ENCODE data around the gene CTXN3. TPM values are rescaled to one million over a fixed set of nuclear protein-coding genes. Genes with fewer than 3 reads are reported as not detected.

The CTXN3 gene
- total and polyA plus RNA-seq, 10 of the 15 experiments (the other 5 are each of a cell fraction or from before 2014, with no cell fraction given) = not detected

DNA sequence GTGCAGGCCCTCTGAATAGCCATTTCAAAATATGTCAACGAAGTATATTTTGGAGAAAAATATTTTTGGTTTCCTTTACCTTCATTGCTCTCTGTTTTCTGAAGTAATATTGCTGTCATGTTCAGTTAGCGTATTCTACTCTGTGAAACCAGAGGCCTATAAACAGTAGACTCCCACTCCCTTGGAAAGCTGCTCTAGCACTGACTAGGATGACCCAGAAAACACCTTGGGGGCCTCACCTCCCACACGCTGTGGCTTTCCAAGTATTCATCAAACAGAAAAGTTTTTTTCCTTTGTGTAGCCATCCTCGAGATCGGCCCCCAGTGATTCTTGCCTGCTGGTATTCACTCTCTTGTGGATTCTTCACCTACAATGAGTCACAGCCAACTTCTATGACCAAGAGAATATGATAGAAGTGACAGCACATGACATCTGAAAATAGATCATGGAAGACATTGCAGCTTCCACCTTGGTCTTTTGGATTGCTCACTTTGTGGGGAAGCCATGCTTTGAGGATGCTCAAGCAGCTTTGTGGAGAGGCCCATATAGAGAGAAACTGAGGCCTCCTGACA, 28.9 kb upstream of the CTXN3 start:
- 62% methylated on average over 5 of the region's 5 CpGs for WGBS (ENCODE audit: insufficient coverage, insufficient replicate concordance, low lambda C conversion rate, missing lambda C conversion rate)
- Histone ChIP-seq H3K27ac (ENCODE audit: control insufficient read depth, insufficient read depth) (no peak overlapping the region), H3K9me3 (replicated peaks; ENCODE audit: control insufficient read depth, insufficient read depth, low read length) (no peaks in the 10 kb centered on the region; the same call in 2 of the 3 replicates), H3K4me1 (ENCODE audit: control insufficient read depth, insufficient read depth, low read length) (no peaks in the 10 kb centered on the region), H3K9ac (ENCODE audit: control insufficient read depth, insufficient read depth, low read length) (no peak overlapping the region), H2AFZ (ENCODE audit: control insufficient read depth, low read depth, low read length) (no peak overlapping the region), H4K20me1 (ENCODE audit: control insufficient read depth, insufficient read depth) (no peaks in the 10 kb centered on the region), H3K36me3 (ENCODE audit: control insufficient read depth in 2 of 2, insufficient read depth in 2 of 2, low read length in 1 of 2) (no peaks in the 10 kb centered on the region), H3K27me3 (replicated peaks in 1 of 2; ENCODE audit: control insufficient read depth in 2 of 2, insufficient read depth in 2 of 2, low read length in 1 of 2) (no peaks in the 10 kb centered on the region), H3K4me3 (no peak overlapping the region), H3K79me2 (ENCODE audit: control insufficient read depth, insufficient read depth, low read length) (no peaks in the 10 kb centered on the region), H3K4me2 (ENCODE audit: control insufficient read depth, insufficient read depth) (no peak overlapping the region)
- ChIA-PET SMC1A (ENCODE audit: uncharacterized antibody, unreplicated experiment) (interaction anchor here (1.1 to 2.1 kb wide), 3 partner anchors 12 to 35 kb away, joined by 3 to 5 read pairs (median 3); no protein-coding TSS in a partner anchor), RAD21 (ENCODE audit: unreplicated experiment) (interaction anchor here (1.2 kb wide), 1 partner anchor 58 kb away, joined by 4 read pairs; no protein-coding TSS in a partner anchor), CTCF (interaction anchor here (0.7 kb wide), 1 partner anchor 96 kb away, joined by 3 read pairs; no protein-coding TSS in a partner anchor), POLR2A (no interaction called here)
- in situ Hi-C loops (cut with MboI) = no loop called here
- no peak for ATAC-seq
- BruUV-seq (replicated peaks) = no TSS peak
- no peak for TF ChIP-seq CREB1 (IDR thresholded peaks at IDR 0.05; ENCODE audit: low read depth)
- TF ChIP-seq SP1 (IDR thresholded peaks at IDR 0.05; ENCODE audit: low read depth, low read length) = no peak
- no peak for TF ChIP-seq ZNF217 (IDR thresholded peaks at IDR 0.05)
- intact Hi-C loops (cut with micrococcal nuclease; ENCODE audit: unreplicated experiment) = no loop called here
- no peak for DNase-seq (ENCODE audit: low read depth, low spot score)
- no peak for FAIRE-seq

DNA sequence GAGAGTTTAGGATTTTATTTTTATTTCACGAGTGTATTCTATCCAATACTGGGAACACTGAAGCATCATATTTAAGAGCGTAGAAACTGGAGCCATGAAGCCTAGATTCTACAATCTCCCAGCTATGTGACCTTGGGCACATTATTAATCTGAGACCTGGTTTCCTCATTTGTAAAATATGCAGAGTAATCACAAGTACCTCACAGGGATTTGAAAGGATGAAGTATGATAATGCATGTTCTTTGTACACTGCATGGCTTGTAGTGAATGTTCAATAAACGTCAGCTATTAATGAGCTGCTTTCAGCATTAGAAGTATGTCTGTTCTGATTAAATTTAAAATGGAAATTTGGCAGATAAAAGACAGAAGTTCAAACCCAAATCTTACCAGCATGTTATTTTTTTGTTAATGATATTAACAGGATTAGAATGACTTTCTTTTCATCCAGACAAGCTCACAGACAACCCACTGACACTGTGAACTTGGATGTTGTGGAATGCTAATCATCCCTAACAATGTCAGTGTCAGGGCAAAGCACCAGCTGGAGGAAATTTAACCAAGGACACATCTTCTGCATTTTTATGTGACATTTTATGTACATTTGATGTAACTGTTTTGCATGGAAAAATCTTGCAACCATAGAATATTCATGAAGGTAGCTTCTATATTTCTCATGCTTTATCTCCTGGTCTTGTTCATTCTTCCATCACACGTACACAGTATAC, 27.1 kb upstream of the CTXN3 start:
- Histone ChIP-seq H3K4me1 (ENCODE audit: control insufficient read depth, insufficient read depth, low read length) (no peaks in the 10 kb centered on the region), H3K4me2 (ENCODE audit: control insufficient read depth, insufficient read depth) (no peak overlapping the region), H3K9ac (ENCODE audit: control insufficient read depth, insufficient read depth, low read length) (no peak overlapping the region), H3K9me3 (replicated peaks; ENCODE audit: control insufficient read depth, insufficient read depth, low read length) (no peaks in the 10 kb centered on the region; the same call in 2 of the 3 replicates), H3K79me2 (ENCODE audit: control insufficient read depth, insufficient read depth, low read length) (no peaks in the 10 kb centered on the region), H3K27me3 (replicated peaks in 1 of 2; ENCODE audit: control insufficient read depth in 2 of 2, insufficient read depth in 2 of 2, low read length in 1 of 2) (no peaks in the 10 kb centered on the region), H2AFZ (ENCODE audit: control insufficient read depth, low read depth, low read length) (no peak overlapping the region), H3K36me3 (ENCODE audit: control insufficient read depth in 2 of 2, insufficient read depth in 2 of 2, low read length in 1 of 2) (no peaks in the 10 kb centered on the region), H3K27ac (ENCODE audit: control insufficient read depth, insufficient read depth) (no peak overlapping the region), H4K20me1 (ENCODE audit: control insufficient read depth, insufficient read depth) (no peaks in the 10 kb centered on the region), H3K4me3 (no peak overlapping the region)
- ChIA-PET CTCF (interaction anchor here (0.6 to 1.6 kb wide), 6 partner anchors 10 to 133 kb away, joined by 3 to 4 read pairs (median 3); no protein-coding TSS in a partner anchor), SMC1A (ENCODE audit: uncharacterized antibody, unreplicated experiment) (interaction anchor here (0.6 to 2.0 kb wide), 17 partner anchors 9 to 134 kb away, joined by 3 to 11 read pairs (median 5); no protein-coding TSS in a partner anchor), RAD21 (ENCODE audit: unreplicated experiment) (interaction anchor here (1.3 kb wide), 1 partner anchor 36 kb away, joined by 7 read pairs; no protein-coding TSS in a partner anchor), POLR2A (interaction anchor here (0.8 kb wide), 1 partner anchor 36 kb away, joined by 3 read pairs; no protein-coding TSS in a partner anchor)
- ATAC-seq = no peak
- BruUV-seq (replicated peaks) = no TSS peak
- no peak for FAIRE-seq
- in situ Hi-C loops (cut with MboI) = no loop called here
- intact Hi-C loops (cut with micrococcal nuclease; ENCODE audit: unreplicated experiment) = no loop called here
- DNase-seq (ENCODE audit: low read depth, low spot score) = no peak
- WGBS (ENCODE audit: insufficient coverage, insufficient replicate concordance, low lambda C conversion rate, missing lambda C conversion rate) = 55% methylated on average over 4 of the region's 4 CpGs
- no peak for TF ChIP-seq USF2 (IDR thresholded peaks at IDR 0.05; ENCODE audit: borderline replicate concordance, low read depth, low read length)
- no peak for TF ChIP-seq SKIL (IDR thresholded peaks at IDR 0.05; ENCODE audit: low read depth, poor library complexity, severe bottlenecking)
- no peak for TF ChIP-seq PAX8 (IDR thresholded peaks at IDR 0.05)
- no peak for TF ChIP-seq KLF5 (IDR thresholded peaks at IDR 0.05; ENCODE audit: partially characterized antibody)
- TF ChIP-seq CHD4 (IDR thresholded peaks at IDR 0.05) = no peak
- TF ChIP-seq, protein P1, sequence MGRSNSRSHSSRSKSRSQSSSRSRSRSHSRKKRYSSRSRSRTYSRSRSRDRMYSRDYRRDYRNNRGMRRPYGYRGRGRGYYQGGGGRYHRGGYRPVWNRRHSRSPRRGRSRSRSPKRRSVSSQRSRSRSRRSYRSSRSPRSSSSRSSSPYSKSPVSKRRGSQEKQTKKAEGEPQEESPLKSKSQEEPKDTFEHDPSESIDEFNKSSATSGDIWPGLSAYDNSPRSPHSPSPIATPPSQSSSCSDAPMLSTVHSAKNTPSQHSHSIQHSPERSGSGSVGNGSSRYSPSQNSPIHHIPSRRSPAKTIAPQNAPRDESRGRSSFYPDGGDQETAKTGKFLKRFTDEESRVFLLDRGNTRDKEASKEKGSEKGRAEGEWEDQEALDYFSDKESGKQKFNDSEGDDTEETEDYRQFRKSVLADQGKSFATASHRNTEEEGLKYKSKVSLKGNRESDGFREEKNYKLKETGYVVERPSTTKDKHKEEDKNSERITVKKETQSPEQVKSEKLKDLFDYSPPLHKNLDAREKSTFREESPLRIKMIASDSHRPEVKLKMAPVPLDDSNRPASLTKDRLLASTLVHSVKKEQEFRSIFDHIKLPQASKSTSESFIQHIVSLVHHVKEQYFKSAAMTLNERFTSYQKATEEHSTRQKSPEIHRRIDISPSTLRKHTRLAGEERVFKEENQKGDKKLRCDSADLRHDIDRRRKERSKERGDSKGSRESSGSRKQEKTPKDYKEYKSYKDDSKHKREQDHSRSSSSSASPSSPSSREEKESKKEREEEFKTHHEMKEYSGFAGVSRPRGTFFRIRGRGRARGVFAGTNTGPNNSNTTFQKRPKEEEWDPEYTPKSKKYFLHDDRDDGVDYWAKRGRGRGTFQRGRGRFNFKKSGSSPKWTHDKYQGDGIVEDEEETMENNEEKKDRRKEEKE (IDR thresholded peaks at IDR 0.05) = no peak
- no peak for TF ChIP-seq IRF4 (IDR thresholded peaks at IDR 0.05; ENCODE audit: low read depth, low read length)
